Measurements from ENCODE around the gene SPG21.

Gene SPG21

GRCh38 chr15:64970698-64971097 is 19.0 kb downstream of the SPG21 start:
- Histone ChIP-seq H2AFZ (ENCODE audit: low read length) (no peak overlapping the region), H4K20me1 (ENCODE audit: insufficient read depth, low read length) (no peaks in the 10 kb centered on the region), H3K36me3 (ENCODE audit: insufficient read depth, low read length) (peaks cover 75% of the 10 kb centered on the region), H3K4me2 (ENCODE audit: low read length) (no peak overlapping the region), H3K9me3 (ENCODE audit: low read length) (no peaks in the 10 kb centered on the region), H3K79me2 (ENCODE audit: insufficient read depth, low read length) (no peaks in the 10 kb centered on the region), H3K9ac (ENCODE audit: low read length) (no peak overlapping the region), H3K27ac (ENCODE audit: low read depth, low read length, poor library complexity, severe bottlenecking) (no peak overlapping the region), H3K4me1 (ENCODE audit: insufficient read depth, low read length, severe bottlenecking) (no peaks in the 10 kb centered on the region), H3F3A (ENCODE audit: insufficient read depth, low read length) (no peaks in the 10 kb centered on the region), H3K27me3 (ENCODE audit: insufficient read depth, low read length) (no peaks in the 10 kb centered on the region), H3K4me3 (ENCODE audit: low read depth, low read length, poor library complexity, severe bottlenecking) (no peak overlapping the region), H3K9me2 (ENCODE audit: low read depth, low read length) (no peaks in the 10 kb centered on the region)
- TF ChIP-seq, protein P1, sequence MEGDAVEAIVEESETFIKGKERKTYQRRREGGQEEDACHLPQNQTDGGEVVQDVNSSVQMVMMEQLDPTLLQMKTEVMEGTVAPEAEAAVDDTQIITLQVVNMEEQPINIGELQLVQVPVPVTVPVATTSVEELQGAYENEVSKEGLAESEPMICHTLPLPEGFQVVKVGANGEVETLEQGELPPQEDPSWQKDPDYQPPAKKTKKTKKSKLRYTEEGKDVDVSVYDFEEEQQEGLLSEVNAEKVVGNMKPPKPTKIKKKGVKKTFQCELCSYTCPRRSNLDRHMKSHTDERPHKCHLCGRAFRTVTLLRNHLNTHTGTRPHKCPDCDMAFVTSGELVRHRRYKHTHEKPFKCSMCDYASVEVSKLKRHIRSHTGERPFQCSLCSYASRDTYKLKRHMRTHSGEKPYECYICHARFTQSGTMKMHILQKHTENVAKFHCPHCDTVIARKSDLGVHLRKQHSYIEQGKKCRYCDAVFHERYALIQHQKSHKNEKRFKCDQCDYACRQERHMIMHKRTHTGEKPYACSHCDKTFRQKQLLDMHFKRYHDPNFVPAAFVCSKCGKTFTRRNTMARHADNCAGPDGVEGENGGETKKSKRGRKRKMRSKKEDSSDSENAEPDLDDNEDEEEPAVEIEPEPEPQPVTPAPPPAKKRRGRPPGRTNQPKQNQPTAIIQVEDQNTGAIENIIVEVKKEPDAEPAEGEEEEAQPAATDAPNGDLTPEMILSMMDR (IDR thresholded peaks at IDR 0.05; ENCODE audit: low read length) = no peak
- TF ChIP-seq EZH2 (IDR thresholded peaks at IDR 0.05; ENCODE audit: borderline replicate concordance, low read length) = no peak

- no peaks in the 10 kb centered on the region for H3K9me3 ChIP-seq (ENCODE audit: low read length)
- H3K27me3 ChIP-seq (ENCODE audit: insufficient read depth, low read length) = no peaks in the 10 kb centered on the region
- no peaks in the 10 kb centered on the region for H3F3A ChIP-seq (ENCODE audit: insufficient read depth, low read length)
- H3K79me2 ChIP-seq (ENCODE audit: insufficient read depth, low read length) = no peaks in the 10 kb centered on the region
- peaks cover 74% of the 10 kb centered on the region for H3K36me3 ChIP-seq (ENCODE audit: insufficient read depth, low read length)
- no peaks in the 10 kb centered on the region for H3K4me1 ChIP-seq (ENCODE audit: insufficient read depth, low read length, severe bottlenecking)
- no peaks in the 10 kb centered on the region for H4K20me1 ChIP-seq (ENCODE audit: insufficient read depth, low read length)
- H3K4me3 ChIP-seq (ENCODE audit: low read depth, low read length, poor library complexity, severe bottlenecking) = no peak overlapping the region
- H3K9me2 ChIP-seq (ENCODE audit: low read depth, low read length) = no peaks in the 10 kb centered on the region
- H3K27ac ChIP-seq (ENCODE audit: low read depth, low read length, poor library complexity, severe bottlenecking) = no peak overlapping the region
- H2AFZ ChIP-seq (ENCODE audit: low read length) = no peak overlapping the region
- no peak overlapping the region for H3K9ac ChIP-seq (ENCODE audit: low read length)
- no peak overlapping the region for H3K4me2 ChIP-seq (ENCODE audit: low read length)
- TF ChIP-seq, protein P1 (IDR thresholded peaks at IDR 0.05; ENCODE audit: low read length) = no peak
- no peak for TF ChIP-seq EZH2 (IDR thresholded peaks at IDR 0.05; ENCODE audit: borderline replicate concordance, low read length)
These were observed 20.3 kb downstream of the SPG21 start for GRCh38 chr15:64969401-64969800.

GRCh38 chr15:64961013-64961412 is 28.7 kb downstream of the SPG21 start:
- Histone ChIP-seq H3K27me3 (ENCODE audit: insufficient read depth, low read length) (no peaks in the 10 kb centered on the region), H3K9me3 (ENCODE audit: low read length) (no peaks in the 10 kb centered on the region), H3K4me1 (ENCODE audit: insufficient read depth, low read length, severe bottlenecking) (no peaks in the 10 kb centered on the region), H3K9me2 (ENCODE audit: low read depth, low read length) (no peaks in the 10 kb centered on the region), H2AFZ (ENCODE audit: low read length) (no peak overlapping the region), H3K4me3 (ENCODE audit: low read depth, low read length, poor library complexity, severe bottlenecking) (no peak overlapping the region), H3K27ac (ENCODE audit: low read depth, low read length, poor library complexity, severe bottlenecking) (no peak overlapping the region), H3F3A (ENCODE audit: insufficient read depth, low read length) (no peaks in the 10 kb centered on the region), H3K36me3 (ENCODE audit: insufficient read depth, low read length) (peaks cover 97% of the 10 kb centered on the region), H3K4me2 (ENCODE audit: low read length) (no peak overlapping the region), H3K79me2 (ENCODE audit: insufficient read depth, low read length) (no peaks in the 10 kb centered on the region), H3K9ac (ENCODE audit: low read length) (no peak overlapping the region), H4K20me1 (ENCODE audit: insufficient read depth, low read length) (no peaks in the 10 kb centered on the region)
- TF ChIP-seq, protein P1 (IDR thresholded peaks at IDR 0.05; ENCODE audit: low read length) = no peak
- no peak for TF ChIP-seq EZH2 (IDR thresholded peaks at IDR 0.05; ENCODE audit: borderline replicate concordance, low read length)
